22Rv1 (cell line): ENCODE data around the gene PNPLA8.

Experiments used
- ZFX ChIP-seq: fragments of 450-650 bp; IDR thresholded peaks from 2 replicates; pipeline ENCODE4 v1.6.1; 2017; ENCODE audit warnings: antibody characterized with exemption, borderline replicate concordance
- TF ChIP-seq, protein P1 (sequence below): fragments of 450-650 bp; IDR thresholded peaks from 2 replicates; pipeline ENCODE4 v1.5.1; 2017; ENCODE audit warnings: mild to moderate bottlenecking

DNA sequence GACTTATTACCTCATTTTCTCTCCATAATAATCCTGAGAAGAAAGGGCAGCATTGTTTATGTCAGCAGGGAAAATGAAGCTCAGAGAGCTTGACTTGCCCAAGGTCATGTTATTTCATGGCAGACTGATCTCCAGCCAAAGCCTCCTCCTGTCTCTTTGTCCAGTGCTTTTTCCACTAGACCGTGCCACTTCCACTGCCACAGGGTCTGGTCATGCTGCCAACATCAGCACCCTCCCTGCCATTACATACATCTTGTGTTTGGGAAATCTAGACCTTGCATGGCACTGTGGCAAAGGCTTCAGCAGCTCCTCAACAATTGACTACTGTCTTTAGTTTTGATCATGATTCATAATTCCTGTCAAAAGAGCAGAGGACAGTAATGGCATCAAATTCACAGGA lies 94.8 kb downstream of the PNPLA8 start:
- TF ChIP-seq, protein P1, sequence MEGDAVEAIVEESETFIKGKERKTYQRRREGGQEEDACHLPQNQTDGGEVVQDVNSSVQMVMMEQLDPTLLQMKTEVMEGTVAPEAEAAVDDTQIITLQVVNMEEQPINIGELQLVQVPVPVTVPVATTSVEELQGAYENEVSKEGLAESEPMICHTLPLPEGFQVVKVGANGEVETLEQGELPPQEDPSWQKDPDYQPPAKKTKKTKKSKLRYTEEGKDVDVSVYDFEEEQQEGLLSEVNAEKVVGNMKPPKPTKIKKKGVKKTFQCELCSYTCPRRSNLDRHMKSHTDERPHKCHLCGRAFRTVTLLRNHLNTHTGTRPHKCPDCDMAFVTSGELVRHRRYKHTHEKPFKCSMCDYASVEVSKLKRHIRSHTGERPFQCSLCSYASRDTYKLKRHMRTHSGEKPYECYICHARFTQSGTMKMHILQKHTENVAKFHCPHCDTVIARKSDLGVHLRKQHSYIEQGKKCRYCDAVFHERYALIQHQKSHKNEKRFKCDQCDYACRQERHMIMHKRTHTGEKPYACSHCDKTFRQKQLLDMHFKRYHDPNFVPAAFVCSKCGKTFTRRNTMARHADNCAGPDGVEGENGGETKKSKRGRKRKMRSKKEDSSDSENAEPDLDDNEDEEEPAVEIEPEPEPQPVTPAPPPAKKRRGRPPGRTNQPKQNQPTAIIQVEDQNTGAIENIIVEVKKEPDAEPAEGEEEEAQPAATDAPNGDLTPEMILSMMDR, result no peak
- TF ChIP-seq ZFX, result no peak
